IPS DF 4.7 (cell line): ENCODE results near the gene PRMT3.
"Not testable (repeated sequence)": the region's sequence is repeated elsewhere in the genome, so short reads cannot be mapped to it uniquely, and the experiment has no call there.

Source experiments
- DNase-seq: peaks from one replicate; pipeline ENCODE4 v3.0.0-alpha.2; 2013; ENCODE audit warnings: low spot score; ENCODE audit errors: extremely low read depth

Gene PRMT3

DNA sequence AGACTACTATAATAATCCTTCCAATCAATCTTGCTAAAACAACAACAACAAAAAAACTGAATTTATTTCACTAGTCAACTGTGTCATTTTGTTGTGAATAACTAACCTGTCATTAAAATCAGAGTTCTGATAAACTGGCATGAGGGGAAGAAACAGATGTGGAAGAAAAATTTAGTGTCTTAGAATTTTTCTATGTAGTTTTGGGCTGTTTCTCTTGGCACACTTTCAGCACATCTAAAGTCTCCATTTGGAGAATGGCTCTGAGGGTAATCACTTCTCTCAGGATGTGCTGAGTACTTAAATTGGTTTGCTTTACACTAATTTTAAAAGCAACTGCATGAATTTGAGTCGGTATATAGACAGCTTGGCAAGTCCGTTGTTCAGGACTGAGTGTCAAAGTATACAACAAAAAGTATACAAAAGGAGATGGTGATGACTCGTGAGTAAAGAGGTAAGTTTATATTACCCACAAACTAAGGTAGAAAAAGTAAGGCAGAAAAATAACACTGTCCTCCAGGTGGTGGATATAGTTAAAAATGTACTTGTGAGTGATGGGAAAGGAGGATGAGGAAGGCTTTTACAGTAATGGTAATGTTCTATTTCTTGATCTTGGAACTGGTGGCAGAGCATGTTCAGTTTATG, 13.8 kb upstream of the PRMT3 start:
- DNase-seq: no peak

DNA sequence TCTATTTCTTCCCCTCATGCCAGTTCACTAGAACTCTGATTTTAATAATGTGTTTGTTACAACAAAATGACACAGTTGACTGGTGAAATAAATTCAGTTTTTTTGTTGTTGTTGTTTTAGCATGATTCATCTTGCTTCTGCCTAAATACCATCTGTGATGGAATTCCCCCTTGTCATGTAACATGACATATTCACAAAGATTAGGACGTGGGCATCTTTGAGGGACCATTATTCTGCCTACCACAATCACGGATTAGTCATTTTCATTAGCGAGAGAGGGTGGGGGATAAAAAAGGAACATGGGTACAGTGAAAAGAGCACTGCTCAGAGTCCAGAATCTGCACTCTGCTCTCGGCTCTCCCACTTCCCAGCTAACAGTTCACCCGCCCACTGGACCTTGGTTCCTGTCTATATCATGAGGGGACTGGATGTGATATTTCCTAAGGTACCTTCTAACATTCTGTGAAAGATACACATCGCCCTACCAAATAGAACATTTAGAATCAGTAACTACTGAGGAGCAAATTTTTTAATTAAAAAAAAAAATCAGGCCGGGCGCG, 12.7 kb upstream of the PRMT3 start:
- no peak for DNase-seq

DNA sequence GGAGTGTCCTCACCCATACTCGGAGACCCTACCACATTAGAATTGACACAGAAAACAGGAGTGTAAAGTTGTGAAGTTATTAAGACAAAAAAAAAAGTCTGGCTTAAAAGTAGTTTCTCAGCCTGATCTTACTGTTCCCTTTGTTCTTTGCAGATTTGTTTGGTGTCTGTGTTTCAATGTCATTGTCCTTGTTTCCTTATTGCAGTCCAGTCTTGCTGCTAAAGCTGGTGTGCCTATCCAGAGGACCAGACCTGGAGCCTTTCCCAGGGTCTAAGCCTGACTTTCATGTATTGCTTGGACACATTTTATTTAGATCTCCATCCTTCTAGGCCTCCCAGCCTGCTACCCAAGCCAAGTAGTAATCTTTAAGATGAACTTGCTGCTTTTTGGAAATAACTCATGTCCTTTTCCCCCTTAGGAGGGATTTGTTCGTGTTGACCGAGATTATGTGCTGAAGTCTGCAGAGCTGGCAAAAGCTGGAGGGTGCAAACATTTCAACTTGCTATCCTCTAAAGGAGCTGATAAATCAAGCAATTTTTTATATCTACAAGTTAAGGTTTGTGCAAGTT, 11.3 kb upstream of the PRMT3 start:
- no peak for DNase-seq

DNA sequence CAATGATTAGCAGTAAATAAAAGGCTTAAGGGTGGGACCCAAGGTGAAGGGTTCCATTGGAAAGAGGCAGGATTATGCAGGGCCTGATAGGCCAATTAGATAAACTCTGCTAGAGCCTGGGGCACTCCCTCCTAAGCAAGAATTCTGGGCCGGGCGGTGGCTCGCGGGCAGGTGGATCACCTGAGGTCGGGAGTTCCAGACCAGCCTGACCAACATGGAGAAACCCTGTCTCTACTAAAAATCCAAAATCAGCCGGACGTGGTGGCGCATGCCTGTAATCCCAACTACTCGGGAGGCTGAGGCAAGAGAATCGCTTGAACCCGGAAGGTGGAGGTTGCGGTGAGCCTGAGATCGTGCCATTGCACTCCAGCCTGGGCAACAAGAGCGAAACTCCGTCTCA, 1.5 kb upstream of the PRMT3 start:
- not testable (repeated sequence) for DNase-seq

DNA sequence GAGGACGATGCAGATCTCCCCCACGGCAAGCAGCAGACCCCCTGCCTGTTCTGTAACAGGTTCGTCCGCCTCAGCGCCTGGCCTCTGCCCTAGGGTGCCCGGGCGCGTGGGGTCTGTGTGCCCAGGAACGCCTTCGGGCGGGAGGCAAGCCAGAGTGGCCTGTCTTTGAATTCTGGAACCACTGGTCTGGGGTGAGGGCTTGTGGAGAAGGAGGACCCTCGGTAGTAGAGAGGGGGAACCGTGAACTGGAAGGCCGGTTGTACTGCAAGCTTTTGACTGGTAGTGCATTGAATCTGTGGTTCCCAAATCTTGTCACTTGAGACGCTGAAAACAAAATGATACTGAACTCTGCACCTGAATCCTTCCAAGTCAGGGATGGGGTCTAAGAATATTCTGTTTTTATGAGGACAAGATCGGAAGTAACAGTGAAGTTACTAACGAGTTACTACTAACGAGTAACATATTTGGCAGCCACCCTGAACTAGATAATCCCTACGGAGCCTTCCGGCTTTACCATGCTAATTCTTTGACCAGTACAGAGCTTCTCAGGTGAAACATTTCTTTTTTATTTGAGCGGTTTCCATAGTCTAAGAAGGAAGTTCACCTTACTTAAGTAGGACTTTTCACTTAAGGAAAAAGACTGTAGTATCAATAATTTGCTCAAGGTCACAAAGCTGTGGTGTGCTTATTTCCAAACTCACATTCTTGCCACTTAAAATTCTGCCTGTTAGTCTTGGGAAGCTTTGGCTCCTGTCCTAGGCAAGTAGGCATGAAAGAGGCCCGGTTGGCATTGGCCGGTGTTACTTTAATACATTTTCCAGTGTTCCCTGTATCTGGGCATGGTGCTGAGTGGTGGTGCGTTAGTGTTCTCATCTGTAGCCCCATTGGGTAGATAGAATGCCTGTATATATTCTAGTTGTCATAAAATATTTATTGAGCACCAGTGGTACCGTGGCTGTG, 860 bp downstream of the PRMT3 start:
- DNase-seq: no peak

DNA sequence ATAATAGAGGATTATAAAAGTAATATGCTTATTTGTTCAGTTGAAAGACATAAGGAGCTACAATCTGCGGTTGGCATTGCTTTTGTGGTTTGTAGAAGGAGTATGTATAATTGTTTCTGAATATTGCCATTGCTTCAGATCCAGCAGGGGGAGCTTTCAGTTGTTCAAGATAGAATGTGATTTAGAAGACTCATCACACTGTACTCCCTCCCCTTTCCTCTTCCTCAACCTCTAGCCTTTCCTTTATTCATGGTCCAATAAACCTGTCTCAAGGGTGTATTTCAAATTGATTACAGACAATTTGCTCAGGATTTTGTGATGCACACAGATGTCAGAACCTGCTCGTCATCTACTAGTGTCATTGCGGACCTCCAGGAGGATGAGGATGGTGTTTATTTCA, 9.8 kb downstream of the PRMT3 start:
- DNase-seq: no peak

DNA sequence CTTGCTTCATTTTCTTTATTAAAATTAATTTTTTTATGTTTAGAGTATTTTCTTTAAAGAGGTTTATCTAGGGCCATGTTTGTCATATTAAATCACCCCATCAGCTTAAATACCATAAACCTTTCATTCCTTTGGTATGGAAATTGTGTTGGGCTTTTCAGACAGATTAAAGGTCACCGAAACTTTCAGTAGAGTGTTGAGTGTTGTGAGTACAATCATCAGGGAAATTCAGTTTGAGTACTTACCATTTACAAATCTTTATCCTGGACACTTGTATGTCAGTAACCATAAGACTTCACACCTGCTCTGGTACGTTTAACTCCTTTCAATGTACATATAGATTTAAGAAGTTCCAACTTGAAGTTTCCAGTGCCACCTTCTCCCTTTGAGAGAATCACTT, 12.0 kb downstream of the PRMT3 start:
- DNase-seq: no peak

DNA sequence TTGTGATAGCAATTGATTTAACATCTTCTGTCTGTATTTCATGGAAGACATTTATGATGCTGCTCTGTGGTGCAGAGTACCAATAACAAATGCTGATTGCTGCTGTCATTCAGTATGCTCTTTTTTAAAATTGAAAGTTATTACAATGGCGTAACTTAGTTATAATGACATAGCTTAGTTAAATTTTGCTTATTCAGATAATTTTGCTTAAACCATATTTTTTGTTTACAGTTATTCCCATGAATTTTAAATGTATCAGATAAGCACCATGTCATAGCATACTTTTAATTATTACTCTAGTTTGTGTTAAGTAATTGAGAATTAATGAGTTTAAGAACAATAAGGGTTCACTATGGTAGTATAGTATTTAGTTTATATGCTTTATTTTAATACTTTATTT, 15.5 kb downstream of the PRMT3 start:
- DNase-seq: no peak

DNA sequence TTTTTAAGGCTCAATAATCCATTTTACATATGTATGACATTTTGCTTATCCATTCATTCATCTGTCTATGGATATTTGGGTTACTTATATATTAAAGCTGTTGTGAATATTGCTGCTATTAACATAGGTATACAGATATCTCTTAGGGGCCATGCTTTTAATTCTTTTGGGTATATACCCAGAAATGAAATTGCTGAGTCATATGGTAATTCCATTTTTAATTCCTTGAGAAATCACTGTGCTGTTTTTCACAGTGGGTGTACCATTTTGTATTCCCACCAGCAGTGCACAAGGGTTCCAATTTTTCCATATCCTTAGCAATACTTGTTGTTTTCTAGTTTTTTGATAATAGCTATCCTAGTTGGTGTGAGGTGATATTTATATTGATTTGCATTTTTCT, 19.0 kb downstream of the PRMT3 start:
- no peak for DNase-seq

DNA sequence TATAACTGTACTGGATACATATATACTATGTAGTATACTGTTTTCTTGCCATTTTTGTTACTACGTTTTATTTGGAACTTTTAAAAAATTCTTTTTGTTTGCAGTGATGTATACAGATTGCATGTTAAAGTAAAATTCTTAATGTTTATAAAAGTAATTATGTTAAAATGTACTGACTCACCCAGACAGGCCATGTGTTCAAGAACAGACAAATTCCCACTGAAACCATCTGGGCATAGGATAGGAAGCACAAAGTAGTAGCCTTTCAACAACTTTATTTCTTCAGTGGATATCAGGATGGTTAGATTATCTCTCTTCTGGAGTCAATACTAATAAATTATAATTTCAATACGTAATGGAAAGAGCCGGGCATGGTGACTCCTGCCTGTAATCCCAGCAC, 19.8 kb downstream of the PRMT3 start:
- no peak for DNase-seq

DNA sequence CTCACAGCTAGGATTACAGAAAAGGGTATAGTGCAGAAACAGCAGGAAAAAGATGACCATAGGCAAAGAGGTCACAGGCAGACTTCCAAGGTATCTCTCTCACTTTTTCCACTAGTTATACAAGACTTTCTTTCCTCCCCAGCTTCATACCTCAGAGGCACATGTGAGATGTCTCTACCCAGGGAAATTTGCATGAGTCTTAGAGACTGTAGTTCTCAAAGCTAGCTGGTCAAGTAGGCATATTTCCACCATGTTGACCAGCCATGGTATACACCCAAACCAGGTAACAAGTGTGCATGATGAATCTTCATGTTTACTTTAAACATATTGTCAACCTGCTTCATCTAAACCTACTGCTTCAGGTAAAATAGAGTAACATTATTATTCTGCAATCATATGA, 27.9 kb downstream of the PRMT3 start:
- no peak for DNase-seq

DNA sequence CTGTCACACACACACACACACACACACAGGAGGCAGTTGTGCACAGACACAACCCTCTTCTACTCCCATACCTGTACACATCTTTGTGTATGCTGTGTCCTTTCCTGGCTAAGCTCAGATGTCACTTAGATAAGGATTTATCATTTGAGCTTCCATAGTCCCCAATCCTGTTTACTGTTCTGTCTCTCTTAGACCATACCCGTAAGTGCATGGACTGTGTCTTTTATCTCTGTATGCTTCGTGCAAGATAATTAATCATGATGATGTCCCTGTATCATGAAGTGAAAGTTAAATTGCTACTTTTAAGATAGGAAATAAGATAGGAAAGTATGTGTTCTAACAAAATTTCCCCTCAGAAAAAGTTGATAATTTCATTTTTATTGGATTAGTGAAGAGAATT, 30.3 kb downstream of the PRMT3 start:
- DNase-seq: no peak

DNA sequence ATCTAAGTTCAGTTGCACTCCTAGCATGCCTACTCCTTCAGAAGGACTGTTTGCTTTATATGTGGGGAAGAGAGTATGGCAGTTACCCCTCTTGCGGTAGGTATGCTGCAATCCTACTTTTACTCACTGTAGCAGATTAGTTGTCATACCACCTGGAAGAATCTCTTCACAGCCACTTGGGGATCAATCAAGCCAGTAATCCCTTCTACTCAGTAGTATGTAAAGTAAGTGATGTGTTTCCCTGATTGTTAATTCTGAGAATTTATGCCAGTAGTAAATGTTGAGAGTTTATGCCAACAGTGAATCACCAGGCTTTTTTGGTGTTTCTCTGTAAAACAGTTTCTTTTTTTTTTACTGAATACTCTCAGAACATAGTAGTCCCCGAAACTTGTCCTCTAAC, 34.4 kb downstream of the PRMT3 start:
- DNase-seq: no peak

DNA sequence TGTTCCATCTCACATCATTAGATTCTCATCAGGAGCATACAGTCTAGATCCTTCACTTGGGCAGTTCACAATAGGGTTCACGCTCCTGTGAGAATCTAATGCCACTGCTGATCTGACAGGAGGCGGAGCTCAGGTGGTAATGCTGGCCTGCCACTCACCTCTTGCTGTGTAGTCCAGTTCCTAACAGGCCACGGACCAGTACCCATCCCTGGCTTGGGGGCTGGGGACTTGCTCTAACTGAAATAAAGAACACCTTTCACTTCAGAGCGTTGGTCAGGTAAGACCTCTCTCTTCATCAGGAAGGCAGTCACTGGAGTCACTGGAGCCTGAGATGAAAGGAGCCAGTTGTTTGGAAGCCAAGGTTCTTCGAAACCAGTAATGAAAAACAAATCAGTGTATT, 41.7 kb downstream of the PRMT3 start:
- no peak for DNase-seq

DNA sequence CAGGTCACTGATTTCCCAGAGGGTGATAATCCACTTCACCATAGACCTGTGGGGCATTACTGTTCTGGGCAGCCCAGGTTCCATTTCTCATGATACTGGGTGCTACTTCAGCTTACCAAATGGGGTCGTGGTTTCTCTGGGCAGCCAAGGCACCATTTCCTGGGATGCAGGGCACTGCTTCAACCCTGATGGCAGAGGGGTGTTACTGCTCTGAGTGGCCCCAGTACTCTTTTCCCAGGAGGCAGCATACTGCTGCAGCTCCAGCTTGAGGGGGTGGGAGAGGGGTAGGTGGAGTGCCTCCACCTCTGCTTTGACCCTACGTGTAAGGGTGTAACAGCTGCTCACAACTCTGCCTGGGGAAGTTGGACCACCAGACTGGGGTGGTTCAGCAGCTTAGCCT, 51.1 kb downstream of the PRMT3 start:
- no peak for DNase-seq

DNA sequence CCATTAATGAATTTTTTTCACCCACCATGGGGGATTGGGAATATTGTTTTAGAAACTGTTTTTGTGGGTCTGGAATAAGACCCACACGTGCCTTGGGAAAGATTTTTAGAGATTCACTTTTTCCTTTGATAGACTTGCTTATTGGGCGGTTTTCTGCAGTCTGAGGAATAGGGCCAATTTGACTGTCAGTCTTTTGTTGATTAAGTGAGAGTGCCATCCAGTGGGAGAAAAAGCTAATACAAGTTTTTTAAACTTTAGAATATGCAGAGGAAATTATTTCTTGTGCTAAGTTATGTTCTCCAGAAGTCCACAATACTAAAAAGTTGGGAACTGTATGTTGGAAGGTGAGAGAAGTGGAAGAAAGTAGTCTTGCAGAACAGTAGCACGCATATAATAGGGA, 56.1 kb downstream of the PRMT3 start:
- DNase-seq: no peak

DNA sequence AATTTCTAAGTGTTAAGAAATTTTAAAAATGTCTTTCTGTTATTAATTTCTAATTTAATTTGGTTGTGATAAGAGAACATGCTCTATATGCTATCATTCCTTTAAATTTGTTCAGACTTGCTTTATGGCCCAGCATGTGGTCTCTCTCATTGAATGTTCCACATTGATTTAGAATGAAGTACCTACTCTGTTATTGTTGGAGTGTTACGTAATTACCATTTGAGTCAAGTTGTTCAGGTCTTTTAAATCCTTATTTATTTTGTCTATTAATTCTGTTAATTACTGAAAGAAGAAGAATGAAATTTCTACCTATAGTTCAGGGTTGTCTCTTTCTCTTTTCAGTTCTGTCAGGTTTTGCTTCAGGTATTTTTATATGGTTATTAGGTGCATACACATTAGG, 57.0 kb downstream of the PRMT3 start:
- DNase-seq: no peak

DNA sequence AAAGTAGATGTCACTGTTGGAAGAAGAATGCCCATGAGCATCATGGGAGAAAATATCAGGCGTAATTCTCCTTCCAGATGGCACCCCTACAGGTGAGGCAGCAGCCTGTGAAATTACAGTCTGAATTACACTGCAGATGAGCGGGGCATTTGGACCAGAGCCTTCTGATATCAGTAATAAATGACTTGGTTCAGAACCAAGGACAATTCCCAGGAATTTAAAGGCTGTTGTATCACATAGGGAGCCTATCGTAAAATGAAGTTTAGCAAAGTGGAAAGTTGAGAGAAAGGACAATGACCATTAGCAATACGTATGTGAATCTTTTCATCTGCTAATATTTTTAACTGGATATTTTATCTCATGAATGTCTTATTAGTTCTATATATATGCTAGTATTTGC, 61.3 kb downstream of the PRMT3 start:
- DNase-seq: no peak

DNA sequence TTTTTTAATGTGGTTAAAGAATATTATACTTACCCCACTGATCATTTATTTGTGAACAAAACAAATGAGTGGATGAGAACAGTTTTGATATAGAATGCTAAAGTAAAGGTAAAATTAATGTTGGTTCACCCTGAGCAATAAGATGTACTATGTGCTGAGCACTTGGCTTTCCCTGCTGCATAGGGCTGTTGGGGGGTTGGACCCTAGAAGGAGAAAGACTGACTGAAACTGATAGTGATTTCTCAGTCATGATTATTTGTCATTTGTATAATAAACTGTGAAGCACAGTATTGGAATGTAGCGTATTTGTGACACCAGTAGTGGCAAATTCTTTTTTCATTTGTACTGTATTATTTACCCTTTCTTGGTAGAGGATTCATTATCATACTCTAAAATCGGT, 63.3 kb downstream of the PRMT3 start:
- DNase-seq: no peak

DNA sequence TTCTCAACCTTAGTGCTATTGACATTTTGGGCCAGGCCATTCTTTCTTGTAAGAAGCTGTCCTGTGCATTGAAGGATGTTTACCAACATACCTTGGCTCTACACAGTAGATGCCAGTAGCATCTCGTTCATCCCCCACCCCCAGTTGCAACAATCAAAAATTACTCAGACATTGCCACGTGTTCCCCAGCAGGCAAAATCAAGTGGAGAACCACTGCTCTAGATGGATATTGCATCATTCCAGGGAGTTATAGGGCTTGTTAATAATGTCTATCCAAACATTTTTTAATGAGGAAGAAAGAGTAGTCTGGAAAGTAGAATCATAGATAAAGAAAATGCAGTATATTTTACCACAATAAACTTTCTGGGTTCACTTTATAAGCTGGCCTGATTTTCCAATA, 64.1 kb downstream of the PRMT3 start:
- no peak for DNase-seq

DNA sequence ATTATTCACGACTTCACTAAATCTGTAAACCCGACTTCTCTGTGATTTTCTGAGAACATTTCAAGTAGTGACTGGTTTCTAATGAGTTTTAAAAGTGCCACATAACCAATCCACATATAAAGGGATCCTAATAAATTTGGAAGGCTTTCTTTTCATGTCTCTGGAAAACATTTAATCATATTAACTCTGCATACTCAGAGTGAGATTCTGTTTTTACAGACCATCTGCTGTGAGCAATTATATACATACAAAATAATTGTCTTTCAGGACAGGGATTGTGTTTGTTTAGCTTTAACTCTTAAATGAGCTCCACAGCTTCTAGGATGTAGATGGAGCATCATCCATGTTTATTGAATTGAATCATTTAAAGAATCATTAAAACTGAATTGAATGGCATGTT, 65.1 kb downstream of the PRMT3 start:
- no peak for DNase-seq

DNA sequence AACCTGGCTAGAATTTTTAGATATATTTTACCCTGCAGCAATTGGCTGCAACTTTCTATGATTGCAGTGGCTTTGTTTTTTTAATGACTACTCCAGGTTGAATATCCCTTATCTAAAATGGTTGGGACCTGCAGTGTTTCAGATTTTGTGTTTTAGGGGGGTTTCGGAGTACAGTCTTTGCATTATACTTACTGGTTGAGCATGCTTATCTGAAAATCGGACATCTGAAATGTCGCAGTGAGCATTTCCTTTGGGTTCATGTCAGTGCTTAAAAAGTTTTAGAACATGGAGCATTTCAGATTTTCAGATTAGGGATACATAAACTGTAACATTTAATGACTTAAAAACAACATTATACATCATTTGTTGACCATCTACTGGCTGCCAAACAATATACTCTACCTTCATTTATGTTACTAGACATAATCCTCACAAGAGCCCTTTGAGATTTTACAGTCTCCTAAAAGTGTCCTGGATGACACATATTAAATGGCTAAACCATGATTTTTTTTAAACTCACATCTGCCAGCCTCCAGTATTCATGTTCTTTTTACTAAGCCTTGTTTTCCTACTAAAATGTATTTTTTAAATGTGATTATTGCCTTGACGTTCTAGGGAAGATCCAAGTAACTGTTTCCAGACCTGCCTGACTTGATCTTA, 66.3 kb downstream of the PRMT3 start:
- DNase-seq: no peak
